ENCODE measurements around the gene RAPH1. TPM values are rescaled to one million over a fixed set of nuclear protein-coding genes. Genes with fewer than 3 reads are reported as not detected.

Gene RAPH1
- total and polyA plus RNA-seq, 9 of the 15 experiments (the other 6 are each of a cell fraction or from before 2014, with no cell fraction given): 0.07 to 0.71 (median 0.27) TPM

DNA sequence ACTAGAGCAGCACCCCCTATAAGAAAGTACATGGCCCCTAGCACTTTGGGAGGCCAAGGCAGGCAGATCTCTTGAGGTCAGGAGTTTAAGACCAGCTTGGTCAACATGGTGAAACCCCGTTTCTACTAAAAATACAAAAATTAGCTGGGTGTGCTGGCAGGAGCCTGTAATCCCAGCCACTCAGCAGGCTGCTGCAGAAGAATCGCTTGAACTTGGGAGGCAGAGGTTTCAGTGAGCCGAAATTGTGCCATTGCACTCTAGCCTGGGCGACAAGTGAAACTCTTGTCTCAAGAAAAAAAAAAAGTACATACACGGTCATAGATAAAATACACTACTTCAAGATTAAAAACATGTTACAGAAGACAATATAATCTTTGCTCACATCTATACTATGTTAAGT lies 63.8 kb downstream of the RAPH1 start:
- WGBS (ENCODE audit: insufficient coverage, low coverage, missing lambda C conversion rate): 10% methylated on average over 2 of the region's 5 CpGs
- BruUV-seq (replicated peaks): no TSS peak
- POLR2A ChIA-PET: no interaction called here
- TF ChIP-seq, protein P1, sequence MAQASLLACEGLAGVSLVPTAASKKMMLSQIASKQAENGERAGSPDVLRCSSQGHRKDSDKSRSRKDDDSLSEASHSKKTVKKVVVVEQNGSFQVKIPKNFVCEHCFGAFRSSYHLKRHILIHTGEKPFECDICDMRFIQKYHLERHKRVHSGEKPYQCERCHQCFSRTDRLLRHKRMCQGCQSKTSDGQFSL (CRISPR knock-in tag; IDR thresholded peaks at IDR 0.05): no peak
- TF ChIP-seq, protein P1 (tag; IDR thresholded peaks at IDR 0.05): no peak
- TF ChIP-seq, protein P2, sequence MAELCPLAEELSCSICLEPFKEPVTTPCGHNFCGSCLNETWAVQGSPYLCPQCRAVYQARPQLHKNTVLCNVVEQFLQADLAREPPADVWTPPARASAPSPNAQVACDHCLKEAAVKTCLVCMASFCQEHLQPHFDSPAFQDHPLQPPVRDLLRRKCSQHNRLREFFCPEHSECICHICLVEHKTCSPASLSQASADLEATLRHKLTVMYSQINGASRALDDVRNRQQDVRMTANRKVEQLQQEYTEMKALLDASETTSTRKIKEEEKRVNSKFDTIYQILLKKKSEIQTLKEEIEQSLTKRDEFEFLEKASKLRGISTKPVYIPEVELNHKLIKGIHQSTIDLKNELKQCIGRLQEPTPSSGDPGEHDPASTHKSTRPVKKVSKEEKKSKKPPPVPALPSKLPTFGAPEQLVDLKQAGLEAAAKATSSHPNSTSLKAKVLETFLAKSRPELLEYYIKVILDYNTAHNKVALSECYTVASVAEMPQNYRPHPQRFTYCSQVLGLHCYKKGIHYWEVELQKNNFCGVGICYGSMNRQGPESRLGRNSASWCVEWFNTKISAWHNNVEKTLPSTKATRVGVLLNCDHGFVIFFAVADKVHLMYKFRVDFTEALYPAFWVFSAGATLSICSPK (IDR thresholded peaks at IDR 0.05; ENCODE audit: borderline replicate concordance): no peak
- TF ChIP-seq ZNF444 (CRISPR knock-in tag; IDR thresholded peaks at IDR 0.05) (no peak), SREBF1 (IDR thresholded peaks at IDR 0.05; ENCODE audit: borderline replicate concordance, low read depth, low read length) (no peak), HIVEP1 (CRISPR knock-in tag; IDR thresholded peaks at IDR 0.05) (no peak), POLR2B (IDR thresholded peaks at IDR 0.05; ENCODE audit: low read depth, partially characterized antibody) (no peak), ZNF347 (CRISPR knock-in tag; IDR thresholded peaks at IDR 0.05; ENCODE audit: low read depth) (no peak), CBX8 (IDR thresholded peaks at IDR 0.05; ENCODE audit: borderline replicate concordance, extremely low read depth, low read depth, low read length, poor library complexity, severe bottlenecking) (no peak), TAF1 (IDR thresholded peaks at IDR 0.05; ENCODE audit: control insufficient read depth, extremely low read depth, insufficient read depth, low read length, severe bottlenecking) (no peak), MEIS2 (IDR thresholded peaks at IDR 0.05; ENCODE audit: partially characterized antibody) (no peak), SP2 (IDR thresholded peaks at IDR 0.05; ENCODE audit: extremely low read depth, low read depth, low read length, poor library complexity, severe bottlenecking) (no peak)
- TF ChIP-seq, protein P3, sequence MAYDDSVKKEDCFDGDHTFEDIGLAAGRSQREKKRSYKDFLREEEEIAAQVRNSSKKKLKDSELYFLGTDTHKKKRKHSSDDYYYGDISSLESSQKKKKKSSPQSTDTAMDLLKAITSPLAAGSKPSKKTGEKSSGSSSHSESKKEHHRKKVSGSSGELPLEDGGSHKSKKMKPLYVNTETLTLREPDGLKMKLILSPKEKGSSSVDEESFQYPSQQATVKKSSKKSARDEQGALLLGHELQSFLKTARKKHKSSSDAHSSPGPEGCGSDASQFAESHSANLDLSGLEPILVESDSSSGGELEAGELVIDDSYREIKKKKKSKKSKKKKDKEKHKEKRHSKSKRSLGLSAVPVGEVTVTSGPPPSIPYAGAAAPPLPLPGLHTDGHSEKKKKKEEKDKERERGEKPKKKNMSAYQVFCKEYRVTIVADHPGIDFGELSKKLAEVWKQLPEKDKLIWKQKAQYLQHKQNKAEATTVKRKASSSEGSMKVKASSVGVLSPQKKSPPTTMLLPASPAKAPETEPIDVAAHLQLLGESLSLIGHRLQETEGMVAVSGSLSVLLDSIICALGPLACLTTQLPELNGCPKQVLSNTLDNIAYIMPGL (CRISPR knock-in tag; IDR thresholded peaks at IDR 0.05): no peak
- TF ChIP-seq, protein P4, sequence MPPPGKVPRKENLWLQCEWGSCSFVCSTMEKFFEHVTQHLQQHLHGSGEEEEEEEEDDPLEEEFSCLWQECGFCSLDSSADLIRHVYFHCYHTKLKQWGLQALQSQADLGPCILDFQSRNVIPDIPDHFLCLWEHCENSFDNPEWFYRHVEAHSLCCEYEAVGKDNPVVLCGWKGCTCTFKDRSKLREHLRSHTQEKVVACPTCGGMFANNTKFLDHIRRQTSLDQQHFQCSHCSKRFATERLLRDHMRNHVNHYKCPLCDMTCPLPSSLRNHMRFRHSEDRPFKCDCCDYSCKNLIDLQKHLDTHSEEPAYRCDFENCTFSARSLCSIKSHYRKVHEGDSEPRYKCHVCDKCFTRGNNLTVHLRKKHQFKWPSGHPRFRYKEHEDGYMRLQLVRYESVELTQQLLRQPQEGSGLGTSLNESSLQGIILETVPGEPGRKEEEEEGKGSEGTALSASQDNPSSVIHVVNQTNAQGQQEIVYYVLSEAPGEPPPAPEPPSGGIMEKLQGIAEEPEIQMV (tag; conservative IDR thresholded peaks at IDR 0.05; ENCODE audit: low read depth): no peak

More for the DNA sequence above, 63.8 kb downstream of the RAPH1 start:
- Histone ChIP-seq H3K27ac (ENCODE audit: extremely low read depth, low read depth, low read length) (no peak overlapping the region), H4K20me1 (replicated peaks; ENCODE audit: control insufficient read depth, insufficient read depth, low read length) (no peaks in the 10 kb centered on the region), H3K36me3 (ENCODE audit: control insufficient read depth, insufficient read depth, low read length) (no peaks in the 10 kb centered on the region), H3K9me1 (ENCODE audit: control insufficient read depth, insufficient read depth, low read length) (no peaks in the 10 kb centered on the region), H3K9me3 (replicated peaks; ENCODE audit: control insufficient read depth, insufficient read depth, low read depth, low read length) (no peaks in the 10 kb centered on the region), H3K4me1 (replicated peaks in 1 of 2; ENCODE audit: control insufficient read depth in 2 of 2, insufficient read depth in 2 of 2, low read length in 2 of 2) (no peaks in the 10 kb centered on the region), H3K9ac (ENCODE audit: insufficient read depth in 1 of 2, low read depth in 2 of 2, low read length in 2 of 2) (no peak overlapping the region), H2AFZ (ENCODE audit: low read depth, low read length) (no peak overlapping the region), H3K4me2 (ENCODE audit: insufficient read depth, low read length) (no peak overlapping the region), H3K79me2 (ENCODE audit: control insufficient read depth, insufficient read depth, low read length) (no peaks in the 10 kb centered on the region), H3K27me3 (ENCODE audit: control insufficient read depth in 2 of 2, insufficient read depth in 2 of 2, low read length in 2 of 2) (no peaks in the 10 kb centered on the region), H3K4me3 (no peak overlapping the region)
- intact Hi-C loops (cut with micrococcal nuclease): no loop called here
- FAIRE-seq: no peak
- no peak for ATAC-seq
- in situ Hi-C loops (cut with MboI): loop anchor here (25.0 kb wide), 1 partner anchor 884 kb away; no protein-coding TSS in a partner anchor
- CTCF ChIA-PET (ENCODE audit: low intra/inter-chr PET ratio): no interaction called here
- DNase-seq (ENCODE audit: extremely low read depth in 1 of 4, low spot score in 3 of 4): no peak

All from K562 (cell line).